OCI-LY7 (cell line): Measurements from ENCODE around the gene CHADL. TPM values are rescaled to one million over a fixed set of nuclear protein-coding genes. Genes with fewer than 3 reads are reported as not detected.

Experiments used
- BruUV-seq: library from RNA; stranded (reverse); fragments of 400-500 nt; replicated peaks from 2 replicates; lab custom pipeline; 2021; lab: Mats Ljungman, UMichigan
- CTCF ChIA-PET: fragments of 300-600 bp; sonication (Branson Sonifier 250); formaldehyde crosslinking; loops from one replicate; lab custom pipeline; 2022; ENCODE audit warnings: antibody characterized with exemption; ENCODE audit not compliant: unreplicated experiment; lab: Charles Lee
- POLR2A ChIA-PET: fragments of 300-600 bp; sonication (Branson Sonifier 250); formaldehyde crosslinking; loops from one replicate; lab custom pipeline; 2022; ENCODE audit warnings: antibody characterized with exemption; lab: Charles Lee
- DNase-seq: peaks from one replicate; pipeline ENCODE4 v3.0.0-alpha.2; 2015; ENCODE audit warnings: low spot score
- H2AFZ ChIP-seq: fragments of 200-600 bp; sonication (generic), shearing (Covaris generic); 2 replicates; pipeline ENCODE4 v1.6.1; 2014; ENCODE audit warnings: mild to moderate bottlenecking, antibody characterized with exemption, low read length, moderate library complexity
- H3K27ac ChIP-seq: fragments of 200-600 bp; sonication (generic); 2 replicates; pipeline ENCODE4 v1.5.1; 2014; ENCODE audit warnings: mixed run types, low read depth, mild to moderate bottlenecking, moderate library complexity, low read length, inconsistent platforms; ENCODE audit not compliant: poor library complexity, severe bottlenecking
- H3K36me3 ChIP-seq: fragments of 200-600 bp; sonication (generic); 2 replicates; pipeline ENCODE4 v1.6.1; 2014; ENCODE audit warnings: mild to moderate bottlenecking, antibody characterized with exemption, low read length, moderate library complexity, mixed read lengths; ENCODE audit not compliant: insufficient read depth
- H3K4me1 ChIP-seq: fragments of 200-600 bp; sonication (generic); 2 replicates; pipeline ENCODE4 v1.5.1; 2014; ENCODE audit warnings: mild to moderate bottlenecking, low read length; ENCODE audit not compliant: insufficient read depth, poor library complexity, severe bottlenecking
- H3K4me2 ChIP-seq: fragments of 200-600 bp; sonication (generic); 2 replicates; pipeline ENCODE4 v1.6.1; 2014; ENCODE audit warnings: mild to moderate bottlenecking, low read length
- H3K4me3 ChIP-seq: fragments of 200-600 bp; sonication (generic); 2 replicates; pipeline ENCODE4 v1.5.1; 2014; ENCODE audit warnings: mild to moderate bottlenecking, low read depth, low read length; ENCODE audit not compliant: poor library complexity, severe bottlenecking
- H3K79me2 ChIP-seq: fragments of 200-600 bp; sonication (generic); 2 replicates; pipeline ENCODE4 v1.6.1; 2016; ENCODE audit warnings: low read depth, mild to moderate bottlenecking, low read length, moderate library complexity, mixed read lengths; ENCODE audit not compliant: insufficient read depth
- H3K9me2 ChIP-seq: fragments of 200-600 bp; sonication (generic); 2 replicates; pipeline ENCODE4 v1.6.1; 2016; ENCODE audit warnings: mild to moderate bottlenecking, low read length, mixed read lengths; ENCODE audit not compliant: insufficient read depth
- H3K9me3 ChIP-seq: fragments of 200-600 bp; sonication (generic); 2 replicates; pipeline ENCODE4 v1.6.1; 2014; ENCODE audit warnings: mild to moderate bottlenecking, mixed run types, low read length, mixed read lengths
- H4K20me1 ChIP-seq: fragments of 200-600 bp; sonication (generic); 2 replicates; pipeline ENCODE4 v1.6.1; 2014; ENCODE audit warnings: mild to moderate bottlenecking, antibody characterized with exemption, low read length, moderate library complexity, mixed read lengths; ENCODE audit not compliant: insufficient read depth
- EZH2phosphoT487 ChIP-seq: fragments of 200-600 bp; sonication (generic); IDR thresholded peaks from 2 replicates; pipeline ENCODE4 v1.6.1; 2018; ENCODE audit warnings: low read depth, borderline replicate concordance, mild to moderate bottlenecking, mixed run types, antibody characterized with exemption, low read length, moderate library complexity, mixed read lengths
- intact Hi-C: fragments of 100-400 bp; cut with micrococcal nuclease; formaldehyde crosslinking; loops from one replicate; pipeline ENCODE4 v1.10.0; 2022; ENCODE audit not compliant: unreplicated experiment
- total RNA-seq, 2 experiments: library from RNA; depleted of rRNA in 1 of 2; stranded (reverse); fragments of >200 nt in 1 of 2; shearing (Covaris generic) in 1 of 2; gene quantifications; 2 replicates each; pipeline ENCODE4 v1.2.3, GENCODE V29; 2014 to 2022
- TF ChIP-seq, protein P1 (sequence below): fragments of 200-600 bp; sonication (generic); conservative IDR thresholded peaks from 2 replicates; pipeline ENCODE4 v1.5.1; 2014; ENCODE audit warnings: mild to moderate bottlenecking, antibody characterized with exemption, low read length, moderate library complexity, mixed read lengths

CHADL gene
- total RNA-seq, 2 experiments from 2014 or later, result 0.42 to 0.60 TPM

DNA sequence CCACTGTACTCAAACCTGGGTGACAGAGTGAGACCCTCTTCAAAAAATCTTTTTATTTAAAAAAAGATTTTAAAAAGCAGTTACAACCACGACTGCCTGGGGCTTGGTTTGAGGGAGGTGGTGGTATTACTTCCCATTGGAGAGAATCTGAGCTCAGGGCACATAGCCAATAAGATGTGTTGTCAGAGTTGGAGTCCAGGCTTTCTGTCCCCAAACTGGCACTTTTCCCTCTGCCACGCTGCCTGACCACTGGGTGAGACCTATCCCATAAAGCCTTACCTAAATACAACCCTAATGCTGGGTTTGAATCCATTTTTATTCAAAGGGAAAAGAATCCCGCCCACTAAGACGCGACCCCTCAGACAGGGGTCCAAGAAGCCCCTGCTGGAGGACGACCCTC, 11.5 kb downstream of the CHADL start:
- Histone ChIP-seq H3K36me3 (peaks cover 34% of the 10 kb centered on the region; the same call in 1 of the 2 replicates), H2AFZ (no peak overlapping the region), H3K9me3 (no peaks in the 10 kb centered on the region), H4K20me1 (no peaks in the 10 kb centered on the region), H3K79me2 (no peaks in the 10 kb centered on the region), H3K4me1 (no peaks in the 10 kb centered on the region), H3K9me2 (no peaks in the 10 kb centered on the region), H3K4me3 (no peak overlapping the region), H3K27ac (no peak overlapping the region), H3K4me2 (no peak overlapping the region)
- intact Hi-C loops, result no loop called here
- BruUV-seq, result no TSS peak
- DNase-seq, result no peak
- ChIA-PET CTCF (no interaction called here), POLR2A (no interaction called here)
- no peak for TF ChIP-seq EZH2phosphoT487
- TF ChIP-seq, protein P1, sequence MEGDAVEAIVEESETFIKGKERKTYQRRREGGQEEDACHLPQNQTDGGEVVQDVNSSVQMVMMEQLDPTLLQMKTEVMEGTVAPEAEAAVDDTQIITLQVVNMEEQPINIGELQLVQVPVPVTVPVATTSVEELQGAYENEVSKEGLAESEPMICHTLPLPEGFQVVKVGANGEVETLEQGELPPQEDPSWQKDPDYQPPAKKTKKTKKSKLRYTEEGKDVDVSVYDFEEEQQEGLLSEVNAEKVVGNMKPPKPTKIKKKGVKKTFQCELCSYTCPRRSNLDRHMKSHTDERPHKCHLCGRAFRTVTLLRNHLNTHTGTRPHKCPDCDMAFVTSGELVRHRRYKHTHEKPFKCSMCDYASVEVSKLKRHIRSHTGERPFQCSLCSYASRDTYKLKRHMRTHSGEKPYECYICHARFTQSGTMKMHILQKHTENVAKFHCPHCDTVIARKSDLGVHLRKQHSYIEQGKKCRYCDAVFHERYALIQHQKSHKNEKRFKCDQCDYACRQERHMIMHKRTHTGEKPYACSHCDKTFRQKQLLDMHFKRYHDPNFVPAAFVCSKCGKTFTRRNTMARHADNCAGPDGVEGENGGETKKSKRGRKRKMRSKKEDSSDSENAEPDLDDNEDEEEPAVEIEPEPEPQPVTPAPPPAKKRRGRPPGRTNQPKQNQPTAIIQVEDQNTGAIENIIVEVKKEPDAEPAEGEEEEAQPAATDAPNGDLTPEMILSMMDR, result no peak

DNA sequence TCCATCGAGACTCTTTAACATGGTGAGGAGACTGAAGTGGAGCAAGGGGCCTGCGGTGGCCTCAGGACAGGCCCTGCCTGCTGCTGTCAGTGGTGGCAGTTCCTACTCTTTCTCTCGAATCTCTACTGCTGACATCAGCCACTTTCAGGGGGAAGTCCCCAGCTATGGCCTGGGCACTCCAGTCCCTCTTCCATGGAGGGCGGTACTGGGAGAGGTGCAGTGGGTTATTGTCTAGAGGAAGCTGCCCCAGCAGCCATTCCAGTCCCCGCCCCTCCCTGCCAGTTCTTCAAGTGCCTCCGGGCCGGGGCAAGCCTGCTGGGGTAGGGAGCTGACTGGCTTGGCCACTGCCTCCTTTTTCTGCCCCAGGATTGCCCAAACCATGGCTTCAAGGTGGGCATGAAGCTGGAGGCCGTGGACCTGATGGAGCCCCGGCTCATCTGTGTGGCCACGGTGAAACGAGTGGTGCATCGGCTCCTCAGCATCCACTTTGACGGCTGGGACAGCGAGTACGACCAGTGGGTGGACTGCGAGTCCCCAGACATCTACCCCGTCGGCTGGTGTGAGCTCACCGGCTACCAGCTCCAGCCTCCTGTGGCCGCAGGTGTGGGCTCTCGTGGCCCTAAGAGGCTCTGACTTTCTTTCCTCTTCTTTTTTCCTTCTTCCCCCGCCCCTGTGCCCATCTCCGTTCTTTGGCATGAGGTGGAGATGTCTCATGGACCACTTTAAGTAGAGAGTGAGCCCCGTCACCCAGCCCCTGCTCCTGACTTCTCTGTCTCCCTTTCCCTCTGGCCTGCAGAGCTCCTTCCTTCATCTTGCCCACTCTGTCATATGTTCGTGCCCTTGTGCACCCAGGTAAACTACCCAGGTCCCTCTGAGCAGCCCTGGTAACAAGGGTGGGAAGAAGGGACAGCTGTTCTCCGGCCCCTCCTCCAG, 13.7 kb downstream of the CHADL start:
- no peak overlapping the region for H2AFZ ChIP-seq
- H3K4me1 ChIP-seq, result no peaks in the 10 kb centered on the region
- H3K4me2 ChIP-seq, result no peak overlapping the region
- CTCF ChIA-PET, result no interaction called here
- POLR2A ChIA-PET, result interaction anchor here (0.7 kb wide), 1 partner anchor 42 kb away, joined by 3 read pairs; no protein-coding TSS in a partner anchor
- DNase-seq, result no peak
- no peak for TF ChIP-seq EZH2phosphoT487
- TF ChIP-seq, protein P1, result no peak
- H4K20me1 ChIP-seq, result no peaks in the 10 kb centered on the region
- H3K36me3 ChIP-seq, result peaks cover 48% of the 10 kb centered on the region; the same call in 1 of the 2 replicates
- no peak overlapping the region for H3K4me3 ChIP-seq
- H3K9me2 ChIP-seq, result no peaks in the 10 kb centered on the region
- intact Hi-C loops, result no loop called here
- H3K79me2 ChIP-seq, result no peaks in the 10 kb centered on the region
- H3K27ac ChIP-seq, result no peak overlapping the region
- H3K9me3 ChIP-seq, result no peaks in the 10 kb centered on the region
- no TSS peak for BruUV-seq

DNA sequence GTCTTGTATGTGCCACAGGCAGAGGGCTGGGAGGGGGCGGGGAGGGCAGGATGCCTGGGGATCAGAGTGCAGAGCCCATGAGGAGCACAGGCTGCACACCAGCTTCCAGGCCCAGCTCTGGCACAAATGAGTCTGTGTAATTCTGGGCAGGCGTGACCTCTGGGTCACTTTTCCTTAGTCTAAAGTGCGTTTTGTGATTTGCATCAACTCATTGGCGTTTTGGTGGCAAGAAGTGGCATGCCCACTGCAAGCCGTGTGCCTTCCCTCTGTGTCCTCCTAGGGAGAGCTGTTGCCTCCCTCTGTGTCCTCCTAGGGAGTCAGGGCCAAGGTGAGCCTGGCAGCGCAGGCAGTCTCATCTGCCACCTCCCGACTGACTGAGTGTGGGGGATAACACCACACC, 17.2 kb downstream of the CHADL start:
- ChIA-PET POLR2A (no interaction called here), CTCF (no interaction called here)
- Histone ChIP-seq H3K79me2 (no peaks in the 10 kb centered on the region), H3K4me3 (no peak overlapping the region), H3K9me3 (no peaks in the 10 kb centered on the region), H3K9me2 (no peaks in the 10 kb centered on the region), H3K4me2 (no peak overlapping the region), H2AFZ (no peak overlapping the region), H3K4me1 (no peaks in the 10 kb centered on the region), H4K20me1 (no peaks in the 10 kb centered on the region), H3K36me3 (peaks cover 69% of the 10 kb centered on the region; the same call in 1 of the 2 replicates), H3K27ac (no peak overlapping the region)
- TF ChIP-seq EZH2phosphoT487, result no peak
- TF ChIP-seq, protein P1, result no peak
- intact Hi-C loops, result no loop called here
- BruUV-seq, result no TSS peak
- DNase-seq, result no peak
